Mesodermal cell (in vitro differentiated cells): ENCODE results near the gene TARS3.
"Not testable (repeated sequence)": the region's sequence is repeated elsewhere in the genome, so short reads cannot be mapped to it uniquely, and the experiment has no call there.

Source experiments
- H3K27ac ChIP-seq: 2 replicates; pipeline ENCODE4 v1.7.0; 2013; ENCODE audit warnings: mild to moderate bottlenecking, low read depth, low read length, moderate library complexity; ENCODE audit not compliant: severe bottlenecking
- H3K36me3 ChIP-seq: 2 replicates; pipeline ENCODE4 v1.7.1; 2013; ENCODE audit warnings: mild to moderate bottlenecking, low read length, moderate library complexity; ENCODE audit not compliant: control insufficient read depth, insufficient read depth
- H3K4me1 ChIP-seq: one replicate; pipeline ENCODE4 v1.7.1; 2013; ENCODE audit warnings: mild to moderate bottlenecking, low read length; ENCODE audit not compliant: insufficient read depth, control insufficient read depth, poor library complexity, severe bottlenecking
- H3K4me3 ChIP-seq: 2 replicates; pipeline ENCODE4 v1.7.0; 2013; ENCODE audit warnings: low read length, control low read depth, mild to moderate bottlenecking; ENCODE audit not compliant: insufficient read depth, poor library complexity, severe bottlenecking; ENCODE audit errors: extremely low read depth
- H3K9me3 ChIP-seq: 2 replicates; pipeline ENCODE4 v1.7.1; 2013; ENCODE audit warnings: mild to moderate bottlenecking, low read length, moderate library complexity; ENCODE audit not compliant: control insufficient read depth
- WGBS, 2 experiments: methylation state at CpG; one replicate each; pipeline ENCODE4 v1.1.5; 2013; ENCODE audit warnings: missing lambda C conversion rate in 2 of 2; ENCODE audit not compliant: insufficient coverage in 2 of 2; 5-methylcytosine and 5-hydroxymethylcytosine counted together

The TARS3 gene

GRCh38 chr15:101642361-101642760, 81.9 kb downstream of the TARS3 start:
- Histone ChIP-seq H3K4me1 (no peaks in the 10 kb centered on the region), H3K9me3 (no peaks in the 10 kb centered on the region), H3K36me3 (peaks cover 62% of the 10 kb centered on the region), H3K4me3 (no peak overlapping the region), H3K27ac (peak overlapping the region; percentile 50)
- WGBS, 2 experiments = 89 to 93% methylated on average over 8 to 11 of the region's 11 CpGs

- no peak overlapping the region for H3K4me3 ChIP-seq
- WGBS, 2 experiments = 100% methylated on average over 1 of the region's 1 CpG
- H3K27ac ChIP-seq = peak overlapping the region; percentile 50
- H3K4me1 ChIP-seq = no peaks in the 10 kb centered on the region
- H3K36me3 ChIP-seq = peaks cover 58% of the 10 kb centered on the region
- no peaks in the 10 kb centered on the region for H3K9me3 ChIP-seq
Measured at GRCh38 chr15:101641894-101642293, 82.4 kb downstream of the TARS3 start.

GRCh38 chr15:101641129-101641764, 83.0 kb downstream of the TARS3 start:
- Histone ChIP-seq H3K9me3 (no peaks in the 10 kb centered on the region), H3K27ac (no peak overlapping the region), H3K4me3 (no peak overlapping the region), H3K4me1 (no peaks in the 10 kb centered on the region), H3K36me3 (peaks cover 51% of the 10 kb centered on the region)
- WGBS, 2 experiments = 58 to 100% methylated on average over 2 to 3 of the region's 8 CpGs

GRCh38 chr15:101639667-101640066, 84.6 kb downstream of the TARS3 start:
- 93 to 94% methylated on average over 3 to 4 of the region's 4 CpGs for WGBS, 2 experiments
- H3K9me3 ChIP-seq = no peaks in the 10 kb centered on the region
- H3K4me1 ChIP-seq = no peaks in the 10 kb centered on the region
- no peak overlapping the region for H3K4me3 ChIP-seq
- H3K27ac ChIP-seq = no peak overlapping the region
- peaks cover 36% of the 10 kb centered on the region for H3K36me3 ChIP-seq

- Histone ChIP-seq H3K4me3 (no peak overlapping the region), H3K36me3 (peaks cover 21% of the 10 kb centered on the region), H3K4me1 (no peaks in the 10 kb centered on the region), H3K9me3 (no peaks in the 10 kb centered on the region), H3K27ac (no peak overlapping the region)
- WGBS, 2 experiments = 60 to 72% methylated on average over 1 to 3 of the region's 3 CpGs
Measured at GRCh38 chr15:101637919-101638318, 86.4 kb downstream of the TARS3 start.

- no peak overlapping the region for H3K4me3 ChIP-seq
- no peaks in the 10 kb centered on the region for H3K9me3 ChIP-seq
- no peaks in the 10 kb centered on the region for H3K4me1 ChIP-seq
- H3K27ac ChIP-seq = no peak overlapping the region
- 96% methylated on average over 4 of the region's 6 CpGs; no CpG with 5 or more reads in 1 of the 2 experiments for WGBS, 2 experiments
- peaks cover 18% of the 10 kb centered on the region for H3K36me3 ChIP-seq
Measured at GRCh38 chr15:101637516-101637915, 86.8 kb downstream of the TARS3 start.

- Histone ChIP-seq H3K36me3 (peaks cover 14% of the 10 kb centered on the region), H3K9me3 (no peaks in the 10 kb centered on the region), H3K27ac (no peak overlapping the region), H3K4me1 (no peaks in the 10 kb centered on the region), H3K4me3 (no peak overlapping the region)
- 76 to 91% methylated on average over 2 to 3 of the region's 3 CpGs for WGBS, 2 experiments
Measured at GRCh38 chr15:101637038-101637437, 87.2 kb downstream of the TARS3 start.

GRCh38 chr15:101635944-101636727, 88.1 kb downstream of the TARS3 start:
- Histone ChIP-seq H3K4me1 (no peaks in the 10 kb centered on the region), H3K36me3 (peaks cover 14% of the 10 kb centered on the region), H3K27ac (no peak overlapping the region), H3K9me3 (no peaks in the 10 kb centered on the region), H3K4me3 (no peak overlapping the region)
- WGBS, 2 experiments = 83 to 92% methylated on average over 2 to 3 of the region's 7 CpGs

- WGBS, 2 experiments = 88 to 89% methylated on average over 2 to 3 of the region's 3 CpGs
- H3K4me3 ChIP-seq = no peak overlapping the region
- no peaks in the 10 kb centered on the region for H3K4me1 ChIP-seq
- no peaks in the 10 kb centered on the region for H3K36me3 ChIP-seq
- no peaks in the 10 kb centered on the region for H3K9me3 ChIP-seq
- no peak overlapping the region for H3K27ac ChIP-seq
Measured at GRCh38 chr15:101633356-101633755, 90.9 kb downstream of the TARS3 start.

- Histone ChIP-seq H3K36me3 (peaks cover 10% of the 10 kb centered on the region), H3K9me3 (peaks cover 12% of the 10 kb centered on the region)
- H3K4me1 ChIP-seq, H3K4me3 ChIP-seq, H3K27ac ChIP-seq: not testable (repeated sequence)
- 68 to 95% methylated on average over 4 to 8 of the region's 15 CpGs for WGBS, 2 experiments
Measured at GRCh38 chr15:101626729-101627128, 97.5 kb downstream of the TARS3 start.

GRCh38 chr15:101625980-101626379, 98.3 kb downstream of the TARS3 start:
- no peak overlapping the region for H3K27ac ChIP-seq
- H3K9me3 ChIP-seq = peaks cover 12% of the 10 kb centered on the region
- WGBS, 2 experiments = 88 to 100% methylated on average over 1 of the region's 1 CpG
- H3K36me3 ChIP-seq = peaks cover 10% of the 10 kb centered on the region
- no peaks in the 10 kb centered on the region for H3K4me1 ChIP-seq
- no peak overlapping the region for H3K4me3 ChIP-seq
